Right lobe of liver (tissue), 4 donors: Measurements from ENCODE around the gene SH2D3A.

Source experiments
- POLR2A ChIP-seq: fragments of 450-650 bp; IDR thresholded peaks from one replicate; pipeline ENCODE4 v1.6.1; 2017; ENCODE audit warnings: antibody characterized with exemption, mild to moderate bottlenecking
- TF ChIP-seq, protein P1 (sequence below), 4 donors: fragments of 200-600 bp in 3 of 4; fragments of 450-650 bp in 1 of 4; IDR thresholded peaks; one replicate each; pipeline versions ENCODE4 v1.5.1 to v1.8.0; 2016 to 2022; ENCODE audit warnings: antibody characterized with exemption in 4 of 4, mild to moderate bottlenecking in 2 of 4
- donor health status: DM: no; HTN: no; CAD: no.
- donor health status: DM: no; HTN: no; CAD: no.
- donor health status: DM: no; HTN: yes; CAD: no.

- TF ChIP-seq, protein P1, sequence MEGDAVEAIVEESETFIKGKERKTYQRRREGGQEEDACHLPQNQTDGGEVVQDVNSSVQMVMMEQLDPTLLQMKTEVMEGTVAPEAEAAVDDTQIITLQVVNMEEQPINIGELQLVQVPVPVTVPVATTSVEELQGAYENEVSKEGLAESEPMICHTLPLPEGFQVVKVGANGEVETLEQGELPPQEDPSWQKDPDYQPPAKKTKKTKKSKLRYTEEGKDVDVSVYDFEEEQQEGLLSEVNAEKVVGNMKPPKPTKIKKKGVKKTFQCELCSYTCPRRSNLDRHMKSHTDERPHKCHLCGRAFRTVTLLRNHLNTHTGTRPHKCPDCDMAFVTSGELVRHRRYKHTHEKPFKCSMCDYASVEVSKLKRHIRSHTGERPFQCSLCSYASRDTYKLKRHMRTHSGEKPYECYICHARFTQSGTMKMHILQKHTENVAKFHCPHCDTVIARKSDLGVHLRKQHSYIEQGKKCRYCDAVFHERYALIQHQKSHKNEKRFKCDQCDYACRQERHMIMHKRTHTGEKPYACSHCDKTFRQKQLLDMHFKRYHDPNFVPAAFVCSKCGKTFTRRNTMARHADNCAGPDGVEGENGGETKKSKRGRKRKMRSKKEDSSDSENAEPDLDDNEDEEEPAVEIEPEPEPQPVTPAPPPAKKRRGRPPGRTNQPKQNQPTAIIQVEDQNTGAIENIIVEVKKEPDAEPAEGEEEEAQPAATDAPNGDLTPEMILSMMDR (IDR thresholded peaks at IDR 0.05) = peak; percentile 67 to 78 (median 72)
- TF ChIP-seq POLR2A = no peak
These were observed 29.1 kb downstream of the SH2D3A start for GRCh38 chr19:6737873-6738786.
